NOMO-1 treated with DMSO at 0.1 percent for 48 hours (cell line): ENCODE measurements around the gene PMEL.
A peak's percentile ranks its signal among the peaks of the same experiment; 100 is the strongest.

Source experiments
- DNase-seq: peaks from one replicate; lab custom pipeline; 2025; ENCODE audit not compliant: unreplicated experiment; lab: John Stamatoyannopoulos, UW

PMEL gene

DNA sequence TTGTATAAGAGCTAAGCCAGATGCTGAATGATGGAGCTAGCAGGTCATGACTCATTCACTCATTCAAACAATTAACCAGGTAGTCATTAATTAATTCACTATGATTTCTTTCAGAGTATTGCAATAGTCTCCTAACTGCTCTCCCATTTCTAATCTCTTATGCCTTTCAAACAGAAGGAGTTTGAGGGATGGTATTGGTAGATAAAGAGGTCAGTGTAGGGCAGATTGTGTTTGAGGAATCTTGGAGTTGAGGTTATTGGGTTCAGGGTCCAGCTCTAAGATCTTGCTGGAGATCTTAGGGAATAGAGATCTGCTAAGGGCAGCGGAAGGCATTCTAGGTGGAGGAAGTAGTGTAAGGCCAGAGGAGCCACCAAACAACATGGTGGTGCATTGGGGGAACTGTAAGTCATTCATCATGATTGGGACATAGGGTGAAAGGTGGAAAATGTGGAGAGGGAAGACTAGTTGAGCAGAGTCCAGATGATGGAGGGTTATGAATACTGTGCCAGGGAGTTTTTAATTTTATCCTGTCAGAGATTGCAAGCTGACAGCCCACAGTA is 23.2 kb downstream of the PMEL start:
- no peak for DNase-seq

DNA sequence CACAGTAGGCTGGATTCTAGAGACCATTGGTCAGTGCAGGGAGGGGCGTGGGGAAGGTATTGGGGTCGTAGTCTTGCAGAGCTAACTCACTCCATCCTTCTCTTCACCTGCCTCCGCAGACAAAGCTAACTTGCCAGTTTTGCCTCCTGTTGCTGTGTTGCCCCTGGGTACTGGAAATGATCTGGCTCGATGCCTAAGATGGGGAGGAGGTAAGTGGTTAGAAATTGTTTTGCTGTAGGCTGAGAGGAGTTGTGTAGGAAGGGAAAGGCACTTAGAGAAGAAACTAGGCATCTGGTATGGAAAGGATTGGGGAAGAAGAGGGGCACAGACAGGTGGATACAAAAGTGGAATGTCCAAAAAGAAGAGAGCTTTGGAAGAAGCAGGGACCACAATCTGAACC is 23.8 kb downstream of the PMEL start:
- no peak for DNase-seq

DNA sequence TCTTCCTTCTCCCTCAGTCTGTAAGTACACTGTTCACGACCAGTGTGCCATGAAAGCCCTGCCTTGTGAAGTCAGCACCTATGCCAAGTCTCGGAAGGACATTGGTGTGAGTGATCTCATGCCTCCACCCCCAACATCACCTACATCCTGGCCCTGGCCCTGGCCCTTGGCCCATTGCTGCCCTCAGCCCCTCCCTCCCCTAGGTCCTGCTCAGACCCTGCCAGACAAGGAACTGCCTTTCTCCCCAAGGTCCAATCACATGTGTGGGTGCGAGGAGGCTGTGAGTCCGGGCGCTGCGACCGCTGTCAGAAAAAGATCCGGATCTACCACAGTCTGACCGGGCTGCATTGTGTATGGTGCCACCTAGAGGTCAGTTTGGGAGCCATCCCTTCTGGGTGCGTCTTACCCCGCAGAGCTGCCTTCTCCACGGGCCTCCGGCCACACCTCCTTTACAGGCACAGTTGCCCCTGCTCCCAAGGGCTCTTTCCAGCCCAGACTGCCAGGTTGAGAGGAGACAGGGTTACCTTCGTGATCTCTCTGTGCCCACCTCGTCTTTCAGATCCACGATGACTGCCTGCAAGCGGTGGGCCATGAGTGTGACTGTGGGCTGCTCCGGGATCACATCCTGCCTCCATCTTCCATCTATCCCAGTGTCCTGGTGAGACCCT is 25.6 kb downstream of the PMEL start:
- DNase-seq, result peak; percentile 74

DNA sequence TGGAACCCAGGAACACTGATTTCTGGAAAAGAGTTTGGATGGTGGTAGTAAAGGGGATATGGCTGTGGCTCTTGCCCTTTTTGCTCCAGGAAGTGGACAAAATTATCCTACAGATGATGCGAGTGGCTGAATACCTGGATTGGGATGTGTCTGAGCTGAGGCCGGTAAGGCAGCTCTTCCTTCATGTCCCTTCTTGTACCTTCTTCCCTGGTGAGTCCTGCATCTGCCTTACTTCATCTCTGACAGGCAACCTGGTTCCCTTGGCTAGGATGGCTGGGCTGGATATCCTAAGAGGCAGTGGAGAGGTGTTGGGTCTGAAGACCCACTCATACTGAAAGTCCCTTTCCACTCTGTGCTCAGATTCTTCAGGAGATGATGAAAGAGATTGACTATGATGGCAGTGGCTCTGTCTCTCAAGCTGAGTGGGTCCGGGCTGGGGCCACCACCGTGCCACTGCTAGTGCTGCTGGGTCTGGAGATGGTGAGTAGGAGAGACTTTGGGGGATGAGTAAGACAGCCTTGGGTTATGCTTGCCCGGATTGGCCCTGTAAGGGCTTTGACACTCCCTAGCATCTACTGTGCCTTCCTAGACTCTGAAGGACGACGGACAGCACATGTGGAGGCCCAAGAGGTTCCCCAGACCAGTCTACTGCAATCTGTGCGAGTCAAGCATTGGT is 26.9 kb downstream of the PMEL start:
- DNase-seq, result no peak

DNA sequence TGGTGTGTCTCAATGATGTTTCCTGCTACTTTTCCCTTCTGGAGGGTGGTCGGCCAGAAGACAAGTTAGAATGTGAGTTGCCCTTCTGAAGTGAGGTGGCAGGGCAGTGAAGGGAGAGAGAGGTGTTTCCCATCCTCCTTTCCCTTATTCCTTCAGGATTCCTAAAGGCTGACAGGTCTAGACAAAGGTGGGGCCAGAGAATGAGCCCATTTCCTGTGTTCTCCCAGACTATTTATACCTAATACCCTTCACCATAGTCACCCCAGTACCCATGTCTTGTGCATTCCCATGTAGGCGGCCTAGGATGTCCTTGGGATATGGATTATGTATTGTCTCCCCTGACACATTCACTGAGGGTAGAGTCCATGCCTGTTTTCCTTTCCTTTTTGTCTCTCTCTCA is 27.9 kb downstream of the PMEL start:
- no peak for DNase-seq

DNA sequence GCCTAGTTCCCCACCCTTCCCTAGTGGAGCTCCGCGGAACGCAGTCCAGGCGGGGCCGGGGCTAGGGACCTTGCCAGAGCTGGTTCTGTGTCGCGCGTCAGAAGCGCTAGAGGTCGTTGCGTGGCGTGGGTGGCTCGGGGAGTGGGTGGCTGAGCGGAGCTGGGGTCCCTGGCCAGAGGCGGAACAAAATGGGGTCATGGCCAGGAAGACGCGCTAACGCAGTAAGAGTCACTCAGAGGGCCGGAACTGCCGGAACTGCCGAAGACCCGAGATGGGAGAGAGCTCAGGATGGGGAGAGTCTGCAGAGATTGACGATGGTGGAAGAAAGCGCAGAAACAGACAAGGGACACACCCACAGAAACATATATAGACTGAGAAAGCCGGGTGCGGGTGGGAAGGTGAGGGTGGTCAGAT is 30.1 kb downstream of the PMEL start:
- DNase-seq, result no peak

DNA sequence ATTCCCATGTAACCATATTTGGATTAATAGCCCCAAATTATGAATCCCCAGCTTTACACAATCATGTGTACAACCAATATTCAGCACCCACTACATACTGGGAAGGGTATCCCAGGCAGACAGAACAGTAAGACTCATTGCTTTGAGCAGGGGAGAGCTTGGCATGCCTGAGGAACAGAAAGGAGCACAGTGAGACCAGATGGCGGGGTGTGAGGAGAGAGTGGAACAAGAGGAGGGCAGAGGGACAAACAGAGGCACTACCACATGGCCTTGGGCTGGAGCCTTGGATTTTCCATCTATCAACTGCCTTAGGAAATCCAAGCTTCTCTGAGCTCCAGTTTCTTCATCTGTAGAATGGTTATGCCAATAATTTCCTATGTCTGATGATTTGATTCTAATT is 31.1 kb downstream of the PMEL start:
- no peak for DNase-seq

DNA sequence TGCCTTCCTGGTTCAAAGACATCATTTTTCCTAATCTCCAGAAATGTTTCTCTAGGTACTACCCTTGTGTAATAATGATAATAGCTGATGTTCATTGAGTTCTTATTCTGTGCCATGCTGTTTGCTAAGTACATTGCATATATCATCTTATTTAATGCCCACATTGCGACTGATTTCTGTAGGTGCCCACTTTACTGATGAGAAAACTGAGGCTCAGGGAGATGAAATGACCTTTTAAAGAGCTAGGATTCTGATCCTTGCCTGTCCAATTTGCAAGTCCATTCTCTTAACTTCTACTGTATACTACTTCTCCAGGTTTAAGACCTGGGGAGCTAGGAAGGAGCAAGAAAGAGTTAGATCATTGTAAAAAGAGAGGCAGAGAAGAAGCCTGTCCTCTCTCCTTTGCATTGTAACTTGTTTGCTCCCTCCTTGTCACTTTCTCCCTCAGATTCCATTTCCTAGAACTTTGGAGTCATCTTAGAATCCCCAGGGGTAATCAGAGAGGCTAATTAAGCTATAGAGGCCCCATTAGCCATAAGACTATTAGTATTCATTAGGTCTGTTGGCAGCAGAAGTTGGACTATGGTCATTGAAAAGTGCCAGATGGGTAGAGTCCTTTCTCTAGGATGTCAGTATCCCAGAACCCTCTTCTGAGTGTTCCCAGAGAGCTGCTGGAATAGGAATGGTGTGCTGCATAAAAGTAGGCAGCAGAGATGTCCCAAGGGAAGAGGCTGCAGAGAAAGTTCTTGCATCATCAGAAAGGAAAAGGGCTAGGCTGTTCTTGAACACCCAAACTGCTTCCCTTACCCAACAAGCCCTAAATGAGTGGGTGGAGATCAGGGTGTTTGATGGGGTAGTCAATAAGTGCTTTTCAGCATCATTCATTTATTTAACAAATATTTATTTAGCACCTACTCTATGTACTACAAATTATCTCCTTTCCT is 31.8 kb downstream of the PMEL start:
- no peak for DNase-seq

DNA sequence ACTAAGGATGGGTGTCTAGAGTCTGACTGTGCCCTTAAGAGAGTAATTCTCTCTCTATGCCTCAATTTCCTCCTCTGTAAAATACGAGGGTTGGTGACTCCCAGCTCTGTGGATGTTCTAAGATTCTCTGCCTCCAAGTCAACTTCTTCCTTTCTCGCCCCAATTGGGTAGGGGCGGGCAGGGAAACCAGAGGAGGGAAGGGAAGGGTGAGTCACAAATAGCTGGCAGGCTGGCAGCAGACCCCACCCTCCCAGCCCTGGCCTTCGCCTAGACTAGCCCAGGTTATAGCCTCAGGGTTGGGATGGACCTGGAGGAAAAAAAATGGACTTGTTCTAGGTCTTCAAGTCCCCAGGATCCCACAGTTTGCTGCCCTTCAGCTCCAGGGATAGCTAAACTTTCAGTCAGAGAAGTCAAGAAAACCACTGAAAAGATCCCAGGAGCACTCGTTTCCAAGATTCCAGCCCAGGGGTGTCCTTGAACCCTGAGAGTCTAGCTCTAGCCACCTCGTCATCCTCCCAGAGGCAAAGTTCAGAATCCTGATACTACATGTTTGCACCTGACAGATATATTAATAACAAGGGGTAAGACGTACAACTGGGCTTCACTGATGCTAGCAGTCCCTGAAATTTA is 32.6 kb downstream of the PMEL start:
- peak; percentile 5 for DNase-seq

DNA sequence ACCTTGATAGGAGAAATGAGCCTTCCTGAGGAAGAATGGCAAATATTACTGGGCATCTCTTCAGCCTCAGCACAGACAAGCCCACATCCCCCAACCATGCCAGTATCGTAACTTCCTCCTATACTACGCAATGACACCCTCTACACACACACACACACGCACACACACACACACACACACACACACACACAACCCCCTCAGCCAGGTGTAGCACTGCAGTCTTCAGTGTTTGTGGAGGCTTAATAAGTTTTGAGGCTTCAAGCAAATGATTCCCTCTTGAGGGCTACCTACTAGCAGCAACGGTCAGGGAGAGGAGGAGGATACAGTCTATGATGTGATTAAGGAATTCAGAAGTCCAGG is 33.3 kb downstream of the PMEL start:
- DNase-seq, result peak; percentile 39

DNA sequence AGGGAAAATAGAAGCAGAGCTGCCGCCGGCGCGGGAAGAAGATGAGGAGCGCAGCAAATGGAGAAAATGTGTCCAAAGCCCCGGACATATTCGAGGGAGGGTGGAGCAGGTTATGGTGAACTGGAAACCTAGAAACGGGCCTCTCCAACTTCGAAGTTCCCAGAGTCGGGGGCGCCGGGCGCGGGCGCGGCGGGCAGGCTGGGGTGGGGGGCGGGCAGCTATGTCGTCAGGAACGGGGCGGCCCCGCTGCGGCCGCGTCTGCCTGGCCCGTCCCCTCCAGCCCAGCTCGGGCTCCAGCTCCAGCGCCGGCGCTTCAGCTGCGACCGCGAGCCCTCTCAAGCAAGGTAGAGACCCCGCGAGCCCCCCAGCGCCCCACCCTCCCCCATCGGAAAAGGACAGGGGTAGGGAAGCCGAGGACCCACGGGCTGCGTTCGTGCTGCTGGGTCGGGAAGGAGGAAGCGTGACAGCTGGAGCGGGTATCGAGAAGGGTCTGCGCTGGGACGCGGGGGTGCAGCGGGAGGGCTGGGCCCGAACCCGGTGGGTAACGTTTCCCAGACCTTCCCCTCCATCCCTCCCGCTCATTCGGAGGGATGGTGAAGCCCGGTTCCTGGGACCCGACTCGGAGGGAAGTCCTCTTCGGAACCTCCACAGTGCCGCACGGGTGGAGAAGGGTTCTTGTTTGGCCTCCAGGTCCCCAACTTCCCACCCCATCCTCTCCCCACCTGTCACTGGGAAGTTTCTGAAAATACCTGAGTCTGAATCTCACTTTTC is 33.9 kb downstream of the PMEL start:
- DNase-seq, result no peak

DNA sequence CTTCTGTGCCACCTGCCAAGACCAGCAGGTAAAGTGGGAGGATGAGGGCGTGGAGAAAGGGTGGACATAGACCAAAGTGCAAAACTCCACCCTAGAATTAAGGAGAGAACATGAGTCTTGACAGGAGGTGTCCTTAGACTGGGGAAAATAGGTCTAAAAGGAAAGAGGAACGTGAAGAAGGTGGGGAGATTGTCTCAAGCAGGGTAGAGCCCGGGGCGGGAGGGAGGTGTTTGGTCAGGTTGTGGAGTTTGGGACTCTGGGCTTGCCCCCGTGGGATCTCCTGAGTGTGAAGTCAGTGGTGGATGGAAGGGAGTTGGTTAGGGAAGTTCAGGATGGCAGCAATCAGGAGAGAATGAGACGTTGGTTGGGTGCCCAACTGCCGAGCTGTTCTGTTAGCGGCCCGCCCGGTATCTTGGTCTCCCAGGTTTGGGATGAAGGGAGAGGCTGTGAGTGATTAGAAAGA is 34.5 kb downstream of the PMEL start:
- DNase-seq, result no peak

DNA sequence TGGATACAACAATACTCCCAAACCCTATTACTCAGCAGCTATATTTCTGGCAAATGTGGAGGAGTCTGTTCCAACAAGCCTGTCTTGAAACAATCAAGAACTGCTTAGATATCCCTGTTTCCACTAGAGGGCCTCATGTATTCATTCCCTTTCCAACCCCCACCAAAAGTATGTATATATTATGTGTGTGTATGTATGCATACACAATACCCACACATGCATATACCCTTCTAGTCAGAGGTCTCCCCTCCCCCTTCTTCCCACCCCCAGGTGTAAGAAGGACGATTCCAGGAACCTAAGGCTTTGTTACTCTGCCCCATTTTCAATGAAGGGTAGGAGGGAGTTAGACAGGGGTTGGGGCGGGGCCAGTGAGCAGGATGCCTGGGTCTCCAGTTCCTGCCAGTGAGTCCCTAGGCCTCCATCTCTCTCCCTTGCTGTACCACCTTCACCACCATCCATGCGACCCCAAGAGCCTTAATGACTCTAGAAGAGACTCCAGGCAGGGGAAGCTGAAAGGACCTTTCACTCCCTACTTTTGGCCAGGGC is 35.0 kb downstream of the PMEL start, which contains the start of gene DGKA:
TSS of gene DGKA (plus strand) at position 392 of the 546 bp plus-strand sequence. CDS start 5,342 bp downstream, outside the sequence.
- peak; percentile 68 for DNase-seq

DNA sequence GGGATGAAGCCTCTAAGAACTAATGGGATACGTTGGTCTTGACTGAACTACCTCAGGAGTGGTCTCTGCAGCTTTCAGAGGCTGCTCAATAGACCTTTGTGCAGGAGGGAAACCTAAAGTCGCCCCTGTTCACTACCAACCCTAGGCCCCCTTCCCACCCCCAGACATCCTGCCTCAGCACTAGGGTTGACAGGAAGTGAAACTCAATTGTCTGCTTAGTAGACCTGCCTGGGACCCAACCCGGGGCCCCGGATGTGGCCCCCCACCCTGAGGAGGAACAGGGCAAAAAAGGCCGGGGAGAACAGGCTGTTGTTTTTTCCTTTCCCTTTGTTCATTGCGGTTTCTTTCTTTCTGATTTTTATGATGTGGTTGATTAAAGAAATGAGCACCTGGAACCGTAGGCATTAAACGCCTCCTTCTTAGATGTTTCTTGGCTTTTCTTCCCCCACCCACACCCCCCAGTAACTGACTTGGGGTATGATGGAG is 36.5 kb downstream of the PMEL start:
- DNase-seq, result peak; percentile 16

DNA sequence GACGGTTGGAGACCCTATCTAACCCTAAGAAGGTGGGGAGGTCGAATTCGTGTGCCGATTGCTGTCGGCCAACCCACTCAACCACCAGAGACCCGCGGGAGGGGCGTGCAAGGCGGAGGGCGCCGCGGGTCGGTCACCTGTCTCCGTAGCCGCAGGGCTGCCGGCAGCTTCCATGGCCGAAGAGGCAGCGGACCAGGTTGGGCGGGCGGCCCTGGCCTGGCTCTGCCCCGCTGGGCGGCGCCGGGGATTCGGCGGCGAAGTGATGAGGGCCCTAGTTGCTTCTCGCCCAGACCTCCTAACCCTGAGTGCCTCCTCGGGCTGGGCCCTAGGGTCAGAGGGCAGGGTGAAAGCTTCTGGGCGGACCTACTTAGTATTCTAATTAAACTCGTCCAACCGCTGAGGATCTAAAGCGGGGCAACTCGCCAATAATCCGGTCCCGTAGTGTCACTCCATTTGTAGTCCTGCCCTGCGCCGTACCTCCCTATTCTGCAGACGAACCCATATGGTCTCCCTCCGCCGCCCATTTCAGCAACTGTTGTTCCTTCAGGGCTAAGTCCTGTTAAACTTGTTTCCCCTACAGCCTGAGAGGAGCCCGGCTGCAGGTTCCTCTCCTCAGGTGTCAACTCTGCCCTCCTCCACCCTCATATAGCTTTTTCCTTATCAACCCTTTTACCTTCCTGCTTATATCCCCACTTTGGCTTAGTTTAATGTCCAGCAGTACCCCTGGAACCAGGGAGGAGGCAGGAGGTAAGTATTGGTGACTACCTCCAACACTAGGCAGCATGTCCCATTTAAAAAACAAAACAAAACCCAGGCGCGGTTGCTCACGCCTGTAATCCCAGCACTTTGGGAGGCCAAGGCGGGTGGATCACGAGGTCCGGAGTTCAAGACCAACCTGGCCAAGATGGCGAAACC is 38.0 kb downstream of the PMEL start, which contains the start of gene PYM1:
TSS of gene PYM1 (minus strand) at position 307 of the 915 bp plus-strand sequence. CDS start at position 174, 133 bp downstream.
- DNase-seq, result peak; percentile 96

DNA sequence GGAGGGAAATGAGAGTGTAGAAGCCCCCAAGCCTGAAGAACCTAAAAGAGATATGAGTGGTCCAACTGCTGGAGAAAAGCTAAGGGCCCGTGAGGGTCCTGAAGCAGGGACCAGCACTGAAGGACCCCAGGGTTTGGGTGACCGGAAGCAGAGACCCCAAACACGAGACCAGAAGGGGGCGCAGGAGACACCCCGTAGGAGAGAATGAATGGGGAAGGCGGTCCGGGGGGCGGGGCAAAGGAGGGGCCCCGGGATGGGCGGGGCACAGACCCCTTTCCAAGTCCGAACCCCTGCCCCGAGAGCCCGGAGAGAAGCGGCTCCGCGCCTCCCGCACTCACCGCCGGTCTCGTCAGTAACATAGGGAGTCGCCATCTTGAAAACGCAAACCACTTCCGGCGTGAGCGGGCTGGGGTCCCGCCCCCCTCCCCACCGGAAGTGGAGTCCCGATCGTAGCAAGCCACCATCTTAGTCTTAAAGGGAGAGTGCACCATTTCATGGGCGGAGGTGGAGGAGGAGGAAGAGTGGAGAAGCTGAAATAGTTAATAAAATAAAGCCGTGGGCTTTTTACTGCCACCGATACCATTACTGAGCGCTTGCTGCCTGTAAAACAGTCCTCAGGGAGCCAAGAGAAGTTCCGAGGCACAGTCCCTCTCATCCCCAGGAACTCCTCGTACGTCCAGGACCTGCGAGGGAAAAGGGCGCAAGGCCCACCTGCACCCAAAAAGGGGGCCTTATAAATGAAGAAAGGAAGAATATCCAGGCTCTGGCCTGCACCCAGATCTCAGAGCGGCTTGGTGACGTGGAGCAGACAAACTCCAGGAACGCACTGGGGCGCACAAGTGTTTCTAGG is 38.9 kb downstream of the PMEL start:
- DNase-seq, result peak; percentile 88
